HG03521 (cell line): Measurements from ENCODE around the gene DDX39A.
"Not testable (repeated sequence)": the region's sequence is repeated elsewhere in the genome, so short reads cannot be mapped to it uniquely, and the experiment has no call there.

Experiments
- ATAC-seq: cut with Tn5 transposase; IDR thresholded peaks from one replicate; pipeline ENCODE4 v1.9.1; 2021; ENCODE audit warnings: mild to moderate bottlenecking, moderate library complexity; ENCODE audit not compliant: unreplicated experiment

The DDX39A gene

DNA sequence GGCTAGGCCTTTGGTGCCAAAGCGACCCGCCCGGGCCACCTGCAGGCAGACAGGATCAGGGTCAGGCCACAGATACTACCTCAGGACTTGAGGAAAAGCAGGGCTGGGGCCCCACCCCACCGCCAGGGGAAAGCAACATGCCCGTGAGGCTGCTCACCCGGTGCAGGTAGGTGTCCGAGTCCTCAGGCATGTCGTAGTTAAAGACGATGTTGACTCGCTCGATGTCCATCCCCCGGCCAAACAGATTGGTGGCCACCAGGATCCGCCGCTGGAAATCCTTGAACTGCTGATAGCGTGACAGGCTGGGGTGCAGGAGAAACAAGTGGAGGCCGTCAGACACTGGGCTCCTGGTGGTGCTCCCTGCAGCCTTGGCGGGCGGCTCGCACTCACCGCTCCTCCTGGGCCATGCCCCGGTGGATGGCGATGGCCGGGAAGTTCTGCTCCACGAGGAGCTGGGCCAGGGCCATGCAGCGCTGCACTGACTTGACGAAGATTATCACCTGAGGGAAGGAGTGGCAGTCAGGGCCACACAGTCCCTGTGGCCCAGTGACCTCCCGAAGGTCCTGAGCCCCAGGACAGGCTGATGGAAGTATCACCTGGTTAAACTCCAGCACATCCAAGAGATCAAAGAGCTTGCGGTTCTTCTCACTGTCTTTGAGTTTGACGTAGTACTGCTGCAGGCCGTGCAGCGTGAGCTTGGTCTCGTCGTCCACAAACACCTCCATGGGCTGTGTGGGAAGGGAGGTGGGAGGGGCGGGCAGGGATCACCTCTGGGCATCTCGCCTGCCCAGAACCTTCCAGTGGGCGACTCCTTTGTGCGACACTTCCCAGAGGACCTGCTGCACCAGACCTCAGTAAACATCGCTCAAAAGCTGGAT lies 9.8 kb downstream of the DDX39A start:
- ATAC-seq: no peak

DNA sequence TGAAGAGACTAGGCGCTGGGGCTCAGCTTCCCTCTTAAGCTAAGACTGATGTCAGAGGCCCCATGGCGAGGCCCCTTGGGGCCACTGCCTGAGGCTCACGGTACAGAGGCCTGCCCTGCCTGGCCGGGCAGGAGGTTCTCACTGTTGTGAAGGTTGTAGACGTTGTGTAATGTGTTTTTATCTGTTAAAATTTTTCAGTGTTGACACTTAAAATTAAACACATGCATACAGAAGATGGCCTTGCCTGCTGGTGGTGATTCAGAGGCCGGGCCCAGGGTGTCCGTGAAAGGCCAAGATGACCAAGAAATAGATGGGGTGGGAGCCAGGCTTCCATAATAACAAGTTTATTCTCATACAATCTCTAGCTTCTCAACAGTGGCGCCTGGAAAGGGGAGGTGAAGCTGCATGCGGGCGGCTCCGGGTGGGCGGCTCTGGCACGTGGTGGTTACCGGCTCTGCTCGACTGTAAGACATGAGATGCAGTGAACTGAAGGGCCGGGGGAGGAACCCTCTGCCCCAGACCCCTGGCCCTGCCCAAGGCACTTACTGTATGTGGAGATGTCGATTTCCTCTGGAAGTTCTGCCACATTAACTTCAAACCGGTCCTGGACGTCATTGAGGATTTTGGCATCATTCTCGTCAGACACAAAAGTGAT lies 10.5 kb downstream of the DDX39A start:
- no peak for ATAC-seq

DNA sequence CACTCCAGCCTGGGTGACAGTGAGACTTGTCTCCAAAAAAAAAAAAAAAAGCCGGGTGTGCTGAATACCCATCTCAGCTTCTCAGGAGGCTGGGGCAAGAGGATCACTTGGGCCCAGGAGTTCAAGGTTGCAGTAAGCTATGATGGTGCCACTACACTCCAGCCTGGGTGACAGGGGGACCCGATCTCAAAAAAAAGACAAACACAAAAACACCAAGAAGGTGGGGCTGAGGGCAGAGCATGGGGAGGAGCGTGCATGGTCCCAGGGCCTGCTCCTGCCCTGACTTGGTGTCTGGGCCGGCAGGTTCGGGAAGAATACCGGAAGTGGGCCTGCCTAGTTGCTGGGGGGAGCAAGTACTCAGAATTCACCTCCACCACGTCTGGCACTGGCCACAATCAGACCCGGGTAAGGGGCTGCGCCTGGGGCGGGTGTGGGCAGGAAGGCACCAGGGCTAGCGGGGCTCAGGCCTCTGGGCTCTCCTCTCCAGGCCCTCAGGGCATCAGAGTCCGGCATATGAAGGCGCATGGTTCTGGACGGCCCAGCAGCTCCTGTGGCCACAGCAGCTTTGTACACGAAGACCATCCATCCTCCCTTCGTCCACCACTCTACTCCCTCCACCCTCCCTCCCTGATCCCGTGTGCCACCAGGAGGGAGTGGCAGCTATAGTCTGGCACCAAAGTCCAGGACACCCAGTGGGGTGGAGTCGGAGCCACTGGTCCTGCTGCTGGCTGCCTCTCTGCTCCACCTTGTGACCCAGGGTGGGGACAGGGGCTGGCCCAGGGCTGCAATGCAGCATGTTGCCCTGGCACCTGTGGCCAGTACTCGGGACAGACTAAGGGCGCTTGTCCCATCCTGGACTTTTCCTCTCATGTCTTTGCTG lies 11.3 kb downstream of the DDX39A start:
- ATAC-seq: no peak

DNA sequence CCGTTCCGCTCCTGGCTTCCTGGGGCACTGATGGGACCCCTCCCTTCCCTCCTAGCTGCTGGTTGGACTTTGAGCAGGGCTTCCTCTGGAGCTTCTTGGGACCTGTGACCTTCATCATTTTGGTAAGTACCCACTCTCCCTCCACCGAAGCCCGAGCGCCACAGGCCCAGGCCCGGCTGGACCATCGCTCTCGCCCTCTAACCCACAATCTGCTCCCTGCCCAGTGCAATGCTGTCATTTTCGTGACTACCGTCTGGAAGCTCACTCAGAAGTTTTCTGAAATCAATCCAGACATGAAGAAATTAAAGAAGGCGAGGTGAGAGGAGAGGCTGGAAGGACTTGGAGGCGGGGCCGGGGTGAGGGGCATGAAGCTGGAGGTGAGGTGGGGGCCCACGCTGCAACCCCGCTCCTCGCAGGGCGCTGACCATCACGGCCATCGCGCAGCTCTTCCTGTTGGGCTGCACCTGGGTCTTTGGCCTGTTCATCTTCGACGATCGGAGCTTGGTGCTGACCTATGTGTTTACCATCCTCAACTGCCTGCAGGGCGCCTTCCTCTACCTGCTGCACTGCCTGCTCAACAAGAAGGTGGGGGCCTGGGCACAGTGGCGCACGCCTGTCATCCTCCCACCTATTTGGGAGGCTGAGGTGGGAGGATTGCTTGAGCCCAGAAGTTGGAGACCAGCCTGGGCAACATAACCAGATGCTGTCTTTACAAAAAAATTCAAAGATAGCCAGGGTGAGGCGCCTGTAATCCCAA lies 12.3 kb downstream of the DDX39A start:
- no peak for ATAC-seq

DNA sequence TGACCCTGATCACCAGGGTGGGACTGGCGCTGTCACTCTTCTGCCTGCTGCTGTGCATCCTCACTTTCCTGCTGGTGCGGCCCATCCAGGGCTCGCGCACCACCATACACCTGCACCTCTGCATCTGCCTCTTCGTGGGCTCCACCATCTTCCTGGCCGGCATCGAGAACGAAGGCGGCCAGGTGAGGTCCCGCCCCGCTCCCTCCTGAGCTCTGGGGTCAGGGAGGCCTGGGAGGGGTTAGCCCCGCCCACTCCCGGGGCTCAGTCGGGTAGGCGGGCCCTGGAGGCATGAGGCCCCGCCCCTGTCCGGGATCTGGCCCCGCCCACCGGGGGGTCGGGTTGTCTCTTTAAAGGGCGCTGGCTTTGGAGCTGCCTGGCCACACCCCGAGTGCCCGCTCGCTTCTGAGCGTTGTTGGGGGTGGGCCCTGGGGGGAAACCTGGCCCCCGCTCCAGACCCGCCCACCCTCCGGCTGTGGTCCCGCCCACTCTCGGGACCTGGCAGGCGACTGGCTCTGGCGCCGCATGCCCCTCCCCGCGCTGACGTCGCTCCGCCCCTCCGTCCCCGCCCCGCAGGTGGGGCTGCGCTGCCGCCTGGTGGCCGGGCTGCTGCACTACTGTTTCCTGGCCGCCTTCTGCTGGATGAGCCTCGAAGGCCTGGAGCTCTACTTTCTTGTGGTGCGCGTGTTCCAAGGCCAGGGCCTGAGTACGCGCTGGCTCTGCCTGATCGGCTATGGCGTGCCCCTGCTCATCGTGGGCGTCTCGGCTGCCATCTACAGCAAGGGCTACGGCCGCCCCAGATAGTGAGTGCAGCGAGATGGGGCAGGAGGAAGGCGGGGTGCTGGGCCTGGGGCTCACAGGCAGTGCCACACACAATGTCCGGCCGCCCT lies 13.1 kb downstream of the DDX39A start:
- ATAC-seq: peak; percentile 54

DNA sequence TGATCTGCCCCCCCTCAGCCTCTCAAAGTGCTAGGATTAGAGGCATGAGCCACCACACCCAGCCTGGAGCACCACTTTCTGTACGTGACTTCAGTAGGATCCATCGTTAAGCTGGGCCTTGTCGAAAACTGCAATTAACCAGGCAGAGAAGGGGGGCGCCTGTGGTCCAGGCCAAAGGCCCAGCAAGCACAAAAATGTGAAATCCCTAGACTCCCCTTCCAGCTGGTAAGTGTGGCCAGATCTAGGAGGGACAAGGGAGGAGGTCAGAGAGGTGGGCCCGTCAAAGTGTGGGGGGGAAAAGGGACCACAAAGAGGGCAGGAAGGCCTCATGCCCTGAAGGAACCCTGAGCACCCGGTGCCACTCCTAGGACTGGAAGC lies 13.8 kb downstream of the DDX39A start:
- no peak for ATAC-seq

DNA sequence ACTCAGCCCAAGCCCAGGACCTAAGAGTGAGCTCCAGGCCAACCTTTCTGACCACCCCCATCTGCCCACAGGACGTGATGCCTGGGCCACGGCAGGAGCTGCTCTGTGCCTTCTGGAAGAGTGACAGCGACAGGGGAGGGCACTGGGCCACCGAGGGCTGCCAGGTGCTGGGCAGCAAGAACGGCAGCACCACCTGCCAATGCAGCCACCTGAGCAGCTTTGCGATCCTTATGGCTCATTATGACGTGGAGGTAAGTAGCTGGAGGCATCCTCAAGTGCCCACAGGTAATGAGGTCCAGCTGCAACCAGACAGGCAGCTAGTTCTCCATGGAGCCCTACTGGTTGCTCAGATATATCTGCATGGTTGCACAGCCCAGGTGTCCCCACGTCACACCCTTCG lies 14.8 kb downstream of the DDX39A start:
- no peak for ATAC-seq

DNA sequence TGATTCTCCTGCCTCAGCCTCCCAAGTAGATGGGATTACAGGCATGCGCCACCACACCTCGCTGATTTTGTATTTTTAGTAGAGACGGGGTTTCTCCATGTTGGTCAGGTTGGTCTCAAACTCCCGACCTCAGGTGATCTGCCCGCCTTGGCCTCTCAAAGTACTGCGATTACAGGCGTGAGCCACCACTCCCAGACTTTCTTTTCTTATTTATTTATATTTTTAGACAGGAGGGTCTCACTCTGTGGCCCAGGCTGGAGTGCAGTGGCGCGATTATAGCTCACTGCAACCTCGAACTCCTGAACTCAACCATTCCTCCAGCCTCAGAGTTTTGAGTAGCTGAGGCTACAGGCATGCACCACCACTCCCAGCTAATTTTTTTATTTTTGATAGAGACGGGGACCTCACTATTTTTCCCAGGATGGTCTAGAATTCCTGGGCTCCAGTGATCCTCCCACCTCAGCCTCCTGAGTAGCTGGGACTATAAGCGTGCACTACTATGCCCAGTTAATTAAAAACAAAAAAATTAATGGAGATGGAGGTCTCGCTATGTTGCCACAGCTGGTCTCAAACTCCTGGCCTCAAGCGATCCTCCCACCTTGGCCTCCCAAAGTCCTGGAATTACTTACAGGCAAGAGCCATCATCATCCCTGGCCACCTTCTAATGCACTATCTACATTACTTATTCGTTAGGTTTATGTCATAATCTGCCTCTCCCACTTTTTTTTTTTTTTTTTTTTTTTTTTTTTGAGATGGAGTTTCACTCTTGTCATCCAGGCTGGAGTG lies 15.8 kb downstream of the DDX39A start:
- not testable (repeated sequence) for ATAC-seq

DNA sequence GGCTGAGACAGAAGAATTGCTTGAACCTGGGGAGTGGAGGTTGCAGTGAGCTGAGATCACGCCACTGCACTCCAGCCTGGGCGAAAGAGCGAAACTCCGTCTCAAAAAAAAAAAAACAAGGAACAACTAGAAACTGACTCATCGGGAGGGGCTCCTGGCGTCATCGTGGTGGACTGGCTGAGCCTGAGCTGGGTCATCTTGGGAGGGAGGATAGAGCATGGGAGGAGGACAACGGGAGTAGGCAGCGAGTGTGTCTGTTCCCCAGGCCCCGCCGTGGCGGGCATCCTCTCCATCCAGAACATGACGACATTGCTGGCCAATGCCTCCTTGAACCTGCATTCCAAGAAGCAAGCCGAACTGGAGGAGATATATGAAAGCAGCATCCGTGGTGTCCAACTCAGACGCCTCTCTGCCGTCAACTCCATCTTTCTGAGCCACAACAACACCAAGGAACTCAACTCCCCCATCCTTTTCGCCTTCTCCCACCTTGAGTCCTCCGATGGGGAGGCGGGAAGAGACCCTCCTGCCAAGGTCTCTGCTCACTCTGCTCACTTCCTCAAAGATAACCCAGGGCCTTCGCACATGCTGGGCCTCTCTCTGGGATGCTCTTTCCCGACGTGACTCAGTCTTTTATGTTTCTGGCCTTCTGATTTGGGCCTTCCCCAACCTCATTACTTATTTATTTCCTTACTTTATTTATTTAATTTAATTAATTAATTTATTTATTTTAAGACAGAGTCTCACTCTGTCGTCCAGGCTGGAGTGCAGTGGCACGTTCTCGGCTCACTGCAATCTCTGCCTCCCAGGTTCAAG lies 16.6 kb downstream of the DDX39A start:
- no peak for ATAC-seq

DNA sequence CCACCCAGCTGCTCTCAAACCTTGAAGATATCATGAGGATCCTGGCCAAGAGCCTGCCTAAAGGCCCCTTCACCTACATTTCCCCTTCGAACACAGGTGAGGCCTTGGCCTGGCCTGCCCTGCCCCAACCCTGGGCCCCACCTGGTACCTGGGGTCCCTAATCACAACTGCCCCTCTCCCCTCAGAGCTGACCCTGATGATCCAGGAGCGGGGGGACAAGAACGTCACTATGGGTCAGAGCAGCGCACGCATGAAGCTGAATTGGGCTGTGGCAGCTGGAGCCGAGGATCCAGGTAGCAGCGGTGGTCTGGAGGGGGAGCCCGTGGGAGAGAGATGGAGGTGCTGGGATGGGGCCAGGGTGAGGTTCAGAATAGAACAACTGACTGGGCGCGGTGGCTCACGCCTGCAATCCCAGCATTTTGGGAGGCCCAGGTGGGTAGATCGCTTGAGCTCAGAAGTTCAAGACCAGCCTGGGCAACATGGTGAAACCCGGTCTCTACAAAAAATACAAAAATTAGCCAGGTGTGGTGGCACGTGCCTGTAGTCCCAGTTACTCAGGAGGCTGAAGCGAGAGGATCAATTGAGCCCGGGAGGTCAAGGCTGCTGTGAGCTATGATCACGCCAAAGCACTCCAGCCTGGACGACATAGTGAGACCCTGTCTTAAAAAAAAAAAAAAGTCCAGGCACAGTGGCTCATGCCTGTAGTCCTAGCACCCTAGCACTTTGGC lies 17.5 kb downstream of the DDX39A start:
- ATAC-seq: no peak

DNA sequence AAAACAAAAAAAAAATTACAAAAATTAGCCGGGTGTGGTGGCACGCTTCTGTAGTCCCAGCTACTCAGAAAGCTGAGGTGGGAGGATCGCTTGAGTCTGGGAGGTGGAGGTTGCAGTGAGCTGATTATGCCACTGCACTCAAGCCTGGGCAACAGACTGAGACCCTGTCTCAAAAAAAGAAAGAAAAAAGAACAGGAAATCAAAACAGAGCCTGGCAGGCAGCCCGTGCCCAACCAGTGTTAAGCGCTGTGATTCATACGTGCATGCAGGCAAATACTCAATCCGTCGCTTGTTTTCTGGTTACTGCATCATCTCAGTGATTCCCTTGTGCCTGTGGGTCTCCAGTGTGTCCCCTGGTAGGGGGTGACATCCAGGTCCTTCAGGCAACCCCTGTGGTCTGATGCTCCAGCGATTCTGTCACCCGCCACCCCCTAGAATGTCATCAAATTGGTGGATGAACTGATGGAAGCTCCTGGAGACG lies 18.1 kb downstream of the DDX39A start:
- no peak for ATAC-seq

DNA sequence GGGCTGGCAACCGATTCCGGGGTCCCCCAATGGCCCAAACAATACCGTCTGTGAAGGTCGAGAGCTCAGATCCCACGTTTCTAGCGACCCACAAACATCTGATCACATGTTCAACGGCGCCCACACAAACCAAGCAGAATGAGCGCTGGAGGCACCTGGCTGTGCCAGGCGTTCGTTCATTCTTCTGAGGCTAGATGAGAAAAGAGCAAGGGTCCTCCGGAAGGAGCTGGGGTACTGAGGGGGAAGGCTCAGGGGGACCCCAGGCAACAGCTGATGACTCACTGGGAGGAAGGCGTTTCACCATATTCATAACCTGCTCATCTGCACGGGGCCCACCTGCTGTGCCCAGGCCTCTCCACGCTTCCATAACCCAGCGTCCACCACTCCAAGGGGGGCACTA lies 22.0 kb downstream of the DDX39A start:
- not testable (repeated sequence) for ATAC-seq

DNA sequence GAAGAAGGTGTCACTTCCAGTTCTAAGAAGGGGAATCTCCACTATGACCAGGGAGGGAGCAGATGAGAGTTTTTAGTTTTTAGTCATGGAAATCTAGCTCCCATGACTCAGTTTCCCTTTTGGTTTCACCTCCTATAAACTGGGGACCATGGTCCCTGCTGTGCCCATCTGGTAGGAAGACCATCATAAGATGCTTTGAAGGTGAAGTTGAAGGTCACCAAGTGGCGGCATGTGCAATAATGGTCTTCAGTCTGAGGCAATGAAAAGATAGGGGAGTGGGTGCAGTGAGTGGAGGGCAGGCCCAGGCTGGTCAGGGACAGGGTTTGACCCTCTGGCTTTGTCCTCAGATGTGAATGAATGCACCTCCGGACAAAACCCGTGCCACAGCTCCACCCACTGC lies 22.4 kb downstream of the DDX39A start:
- ATAC-seq: not testable (repeated sequence)

DNA sequence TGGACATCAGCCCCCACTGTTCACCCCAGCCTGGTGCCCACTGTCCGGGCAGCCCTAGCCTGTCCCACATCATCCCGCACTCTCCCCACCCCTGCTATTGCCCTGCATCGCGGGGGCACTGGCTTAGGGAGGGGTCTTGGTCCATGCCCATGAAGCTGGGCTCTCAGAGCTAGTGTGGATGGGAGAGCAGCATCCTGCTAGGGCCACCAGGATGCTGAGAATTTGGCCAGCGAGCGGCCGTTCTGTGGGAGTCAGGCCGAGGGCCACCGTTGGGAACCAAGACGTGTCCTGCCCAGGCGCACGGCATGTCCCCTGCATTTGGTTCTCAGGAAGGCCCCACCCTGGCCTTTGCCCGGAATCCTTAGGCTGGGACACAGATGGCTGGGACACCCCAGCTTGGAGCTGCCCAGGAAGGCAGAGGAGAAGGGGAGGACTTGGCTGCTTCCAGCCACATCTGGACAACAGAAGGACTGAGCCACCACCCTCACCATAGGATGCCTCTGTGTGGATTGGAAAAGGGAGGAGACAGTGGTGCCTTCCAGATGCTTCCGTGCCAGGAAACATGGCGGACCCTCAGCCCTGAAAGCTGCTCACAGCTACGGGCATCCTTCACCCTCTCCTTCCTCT lies 23.3 kb downstream of the DDX39A start:
- no peak for ATAC-seq

DNA sequence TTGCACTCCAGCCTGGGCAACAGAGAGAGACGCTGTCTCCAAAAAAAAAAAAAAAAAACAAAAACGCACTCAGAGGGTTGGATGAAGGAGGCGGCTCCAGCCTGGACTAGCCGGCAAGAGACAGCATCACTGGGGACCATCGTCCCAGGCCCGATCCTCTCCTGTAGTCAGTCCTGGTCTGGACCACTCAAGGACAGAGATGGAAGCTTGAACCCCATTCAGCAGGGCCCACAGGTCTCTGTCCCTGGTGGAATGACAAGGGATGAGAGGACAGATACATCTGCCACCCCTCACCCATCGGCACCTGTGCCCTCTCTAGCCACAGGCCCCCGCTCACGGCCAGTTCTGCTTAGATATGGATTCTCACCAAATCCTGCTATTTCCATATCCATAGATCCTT lies 23.9 kb downstream of the DDX39A start:
- ATAC-seq: no peak

DNA sequence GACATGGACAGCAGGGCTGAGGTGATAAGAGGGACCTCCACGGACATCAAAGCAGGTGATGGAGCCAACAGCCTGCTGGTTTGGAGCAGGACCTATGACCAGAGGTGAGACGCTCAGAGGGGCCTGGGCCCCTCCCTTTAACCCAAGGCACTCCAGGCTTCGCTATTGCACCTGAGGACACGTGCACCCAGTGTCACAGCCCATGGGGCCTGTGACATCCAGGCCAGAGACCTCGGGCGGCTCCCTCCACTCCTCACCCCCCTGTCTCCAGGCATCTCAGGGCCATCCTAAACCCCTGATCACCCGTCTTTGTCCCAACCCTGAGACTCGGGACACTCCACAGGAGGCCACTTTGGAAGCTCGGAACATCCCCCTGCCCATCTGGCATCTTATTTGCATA lies 25.0 kb downstream of the DDX39A start:
- ATAC-seq: no peak

DNA sequence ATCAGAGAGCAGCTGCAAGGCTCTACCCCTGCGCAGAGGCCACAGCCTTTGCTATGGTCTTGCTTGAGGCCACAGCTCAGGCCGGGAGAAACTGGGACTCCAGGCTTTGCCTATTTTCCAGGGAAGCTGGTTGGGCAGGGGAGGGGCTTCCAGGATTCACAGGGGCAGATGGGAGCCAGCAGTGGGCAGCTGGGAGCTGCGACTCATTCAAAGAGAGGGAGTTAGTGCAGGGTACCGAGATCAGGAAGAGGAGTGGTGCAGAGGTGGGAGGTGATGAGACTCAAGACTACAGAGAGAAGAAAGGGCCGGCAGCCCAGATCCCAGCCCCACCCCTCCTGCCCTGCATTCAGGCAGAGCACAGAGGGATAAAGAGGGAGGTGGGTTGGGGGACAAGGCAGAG lies 25.8 kb downstream of the DDX39A start:
- no peak for ATAC-seq
